ENCODE data around the gene PTPRN2.

DNA sequence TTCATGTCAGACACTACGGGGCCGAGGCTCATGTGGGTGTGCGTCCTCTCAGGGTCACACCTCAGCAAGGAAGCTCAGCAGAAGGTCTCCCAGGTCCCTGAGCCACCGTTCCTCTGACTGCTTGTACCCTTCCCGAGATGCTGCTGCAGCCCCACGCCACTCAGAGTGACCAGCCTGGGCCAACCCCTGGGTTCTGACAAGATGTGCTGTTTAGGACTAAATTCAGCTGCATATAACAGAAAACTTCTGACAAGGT lies 738.4 kb downstream of the PTPRN2 start:
- TF ChIP-seq CTCF (conservative IDR thresholded peaks at IDR 0.05 in 1 of 2, IDR thresholded peaks at IDR 0.05 in 1 of 2; ENCODE audit: extremely low read depth in 1 of 2, insufficient read depth in 1 of 2, low read depth in 1 of 2, low read length in 2 of 2): no peak
- TF ChIP-seq EZH2 (IDR thresholded peaks at IDR 0.05; ENCODE audit: borderline replicate concordance, low read length): no peak

Data from mammary epithelial cell (primary cell).